K562 (cell line): ENCODE data around the gene KIFAP3. TPM values are rescaled to one million over a fixed set of nuclear protein-coding genes. Genes with fewer than 3 reads are reported as not detected.

Source experiments
- BCL6 ChIP-seq: fragments of 250-450 bp; sonication (Bioruptor Pico); IDR thresholded peaks from 2 replicates; pipeline ENCODE4 v1.4.0; 2020
- BRCA1 ChIP-seq, 2 experiments: fragments of 450-650 bp in 1 of 2; sonication (generic) in 1 of 2; formaldehyde crosslinking in 1 of 2; IDR thresholded peaks; 2 replicates each; pipeline versions ENCODE4 v1.5.0 to v1.6.1; 2017 to 2020; ENCODE audit warnings: mild to moderate bottlenecking in 1 of 2, missing genetic modification reagents in 1 of 2
- BRD9 ChIP-seq: fragments of 450-650 bp; IDR thresholded peaks from 2 replicates; pipeline ENCODE4 v1.6.1; 2018; ENCODE audit warnings: low read depth; ENCODE audit not compliant: partially characterized antibody
- CCNT2 ChIP-seq: IDR thresholded peaks from 2 replicates; pipeline ENCODE4 v1.6.1; 2011; ENCODE audit warnings: borderline replicate concordance, low read depth, mild to moderate bottlenecking, moderate library complexity, mixed read lengths, low read length; ENCODE audit not compliant: insufficient read length; ENCODE audit errors: extremely low read depth
- ETS1 ChIP-seq: conservative IDR thresholded peaks from 2 replicates; pipeline ENCODE4 v1.6.1; 2011; ENCODE audit warnings: low read depth, mild to moderate bottlenecking, low read length; ENCODE audit not compliant: control insufficient read depth
- NFXL1 ChIP-seq: fragments of 450-650 bp; formaldehyde crosslinking; IDR thresholded peaks from 2 replicates; pipeline ENCODE4 v1.4.0; 2021; ENCODE audit warnings: mild to moderate bottlenecking
- RBM25 ChIP-seq: fragments of 200-400 bp; formaldehyde crosslinking; IDR thresholded peaks from 2 replicates; pipeline ENCODE4 v1.6.1; 2018; ENCODE audit warnings: low read length, low read depth, moderate library complexity; ENCODE audit not compliant: severe bottlenecking
- SAP30 ChIP-seq: fragments of 200-600 bp; sonication (generic); IDR thresholded peaks from 2 replicates; pipeline ENCODE4 v1.6.1; 2012; ENCODE audit warnings: borderline replicate concordance, low read depth, mild to moderate bottlenecking, moderate library complexity, low read length, control low read depth, inconsistent platforms; ENCODE audit not compliant: insufficient read depth, poor library complexity, severe bottlenecking
- SMARCA4 ChIP-seq: fragments of 450-650 bp; IDR thresholded peaks from 2 replicates; pipeline ENCODE4 v1.6.1; 2016
- THRA ChIP-seq: fragments of 450-650 bp; IDR thresholded peaks from 2 replicates; pipeline ENCODE4 v1.6.1; 2017; ENCODE audit warnings: mild to moderate bottlenecking, moderate library complexity
- ZKSCAN8 ChIP-seq: fragments of 200-800 bp; sonication (Bioruptor generic); IDR thresholded peaks from 2 replicates; pipeline ENCODE4 v1.6.1; 2016; ENCODE audit warnings: missing genetic modification characterization, missing compliant biosample characterization
- ZNF639 ChIP-seq, 2 experiments: fragments of 200-800 bp in 1 of 2; sonication (Bioruptor generic) in 1 of 2; sonication (generic) in 1 of 2; formaldehyde crosslinking in 1 of 2; IDR thresholded peaks in 1 of 2; conservative IDR thresholded peaks in 1 of 2; 2 replicates each; pipeline versions ENCODE4 v1.5.0 to v1.6.1; 2016 to 2020; ENCODE audit warnings: missing compliant biosample characterization in 1 of 2, missing genetic modification characterization in 1 of 2, missing genetic modification reagents in 1 of 2
- ZNF696 ChIP-seq: fragments of 250-450 bp; sonication (Bioruptor Pico); conservative IDR thresholded peaks from 2 replicates; pipeline ENCODE4 v1.4.0; 2020; ENCODE audit warnings: mild to moderate bottlenecking, moderate library complexity
- ZNF766 ChIP-seq: fragments of 200-800 bp; sonication (Bioruptor generic); conservative IDR thresholded peaks from 2 replicates; pipeline ENCODE4 v1.6.1; 2016; ENCODE audit warnings: missing genetic modification characterization, missing compliant biosample characterization
- polyA plus RNA-seq, 8 experiments: library from polyadenylated mRNA; depleted of rRNA in 4 of 8; stranded (reverse) in 5 of 8; unstranded in 3 of 8; fragments of >200 nt; fragmentation: Nextera tagmentation in 2 of 8; fragmentation: Illumina TruSeq in 1 of 8; extraction: Ambion mirVana in 2 of 8; extraction: Trizol in 1 of 8; gene quantifications; 2 replicates each; pipeline versions ENCODE4 v1.2.1 to v1.2.3, GENCODE V29; 2011 to 2014; ENCODE audit warnings: inconsistent platforms in 1 of 8, missing spikeins in 1 of 8
- total RNA-seq, 7 experiments: library from RNA; depleted of rRNA in 6 of 7; stranded (reverse); fragments of >200 nt in 6 of 7; fragmentation: Illumina TruSeq in 2 of 7; extraction: Trizol in 2 of 7; gene quantifications; 2 replicates each; pipeline versions ENCODE4 v1.2.1 to v1.2.3, GENCODE V29; 2011 to 2021; ENCODE audit warnings: low replicate concordance in 1 of 7

The KIFAP3 gene
- total and polyA plus RNA-seq, 9 of the 15 experiments (the other 6 are each of a cell fraction or from before 2014, with no cell fraction given), result 8.8 to 17.5 (median 11.8) TPM

- no peak for TF ChIP-seq ZNF639 (CRISPR knock-in tag; conservative IDR thresholded peaks at IDR 0.05 in 1 of 2, IDR thresholded peaks at IDR 0.05 in 1 of 2)
- no peak for TF ChIP-seq BRD9
- TF ChIP-seq BRCA1 (IDR thresholded peaks at IDR 0.05), result no peak
- TF ChIP-seq BRCA1 (CRISPR knock-in tag; IDR thresholded peaks at IDR 0.05), result no peak
- TF ChIP-seq ZNF696 (CRISPR knock-in tag), result no peak
- no peak for TF ChIP-seq ZKSCAN8 (CRISPR knock-in tag)
- TF ChIP-seq RBM25, result no peak
- TF ChIP-seq THRA, result no peak
- no peak for TF ChIP-seq SMARCA4
- TF ChIP-seq ZNF766 (CRISPR knock-in tag), result no peak
- TF ChIP-seq SAP30, result no peak
- TF ChIP-seq ETS1, result no peak
- no peak for TF ChIP-seq CCNT2
- TF ChIP-seq NFXL1 (CRISPR knock-in tag), result no peak
- TF ChIP-seq BCL6 (CRISPR knock-in tag), result no peak
Measured at GRCh38 chr1:169924829-169925228, 149.7 kb downstream of the KIFAP3 start (continued).
